ENCODE measurements around the gene KIAA0586.

DNA sequence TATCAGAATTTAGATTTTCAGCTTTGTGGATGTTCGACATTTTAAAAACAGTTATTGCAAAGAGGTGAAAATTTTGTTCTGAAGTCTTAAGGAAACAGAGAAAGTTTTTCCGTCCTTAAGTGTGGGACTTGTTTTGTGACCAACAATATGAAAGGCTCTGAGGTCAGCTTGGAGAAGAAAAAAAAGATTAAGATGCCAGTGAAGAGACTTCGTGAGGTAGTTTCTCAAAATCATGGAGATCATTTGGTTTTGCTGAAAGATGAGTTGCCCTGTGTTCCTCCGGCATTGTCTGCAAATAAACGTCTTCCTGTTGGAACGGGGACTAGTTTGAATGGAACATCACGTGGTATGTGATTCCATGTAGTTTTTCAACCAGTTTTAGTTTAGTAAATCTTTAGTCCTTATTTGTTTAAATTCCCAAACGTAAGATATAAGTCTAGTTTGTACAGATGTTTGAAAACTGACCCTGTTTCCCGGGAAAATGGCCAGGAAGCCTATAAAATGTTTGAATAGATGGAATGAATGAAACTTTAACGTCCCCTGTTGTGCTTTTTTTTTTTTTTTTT is 682 bp downstream of the KIAA0586 start:
- TF ChIP-seq SRF (IDR thresholded peaks at IDR 0.05; ENCODE audit: low read depth) (no peak), YY1 (IDR thresholded peaks at IDR 0.05; ENCODE audit: extremely low read depth, insufficient replicate concordance, low read depth, low read length) (no peak), CEBPB (IDR thresholded peaks at IDR 0.05; ENCODE audit: low read depth) (no peak), POLR2A (IDR thresholded peaks at IDR 0.05; ENCODE audit: borderline replicate concordance, extremely low read depth, insufficient read depth, insufficient read length) (no peak)
- TF ChIP-seq, protein P1, sequence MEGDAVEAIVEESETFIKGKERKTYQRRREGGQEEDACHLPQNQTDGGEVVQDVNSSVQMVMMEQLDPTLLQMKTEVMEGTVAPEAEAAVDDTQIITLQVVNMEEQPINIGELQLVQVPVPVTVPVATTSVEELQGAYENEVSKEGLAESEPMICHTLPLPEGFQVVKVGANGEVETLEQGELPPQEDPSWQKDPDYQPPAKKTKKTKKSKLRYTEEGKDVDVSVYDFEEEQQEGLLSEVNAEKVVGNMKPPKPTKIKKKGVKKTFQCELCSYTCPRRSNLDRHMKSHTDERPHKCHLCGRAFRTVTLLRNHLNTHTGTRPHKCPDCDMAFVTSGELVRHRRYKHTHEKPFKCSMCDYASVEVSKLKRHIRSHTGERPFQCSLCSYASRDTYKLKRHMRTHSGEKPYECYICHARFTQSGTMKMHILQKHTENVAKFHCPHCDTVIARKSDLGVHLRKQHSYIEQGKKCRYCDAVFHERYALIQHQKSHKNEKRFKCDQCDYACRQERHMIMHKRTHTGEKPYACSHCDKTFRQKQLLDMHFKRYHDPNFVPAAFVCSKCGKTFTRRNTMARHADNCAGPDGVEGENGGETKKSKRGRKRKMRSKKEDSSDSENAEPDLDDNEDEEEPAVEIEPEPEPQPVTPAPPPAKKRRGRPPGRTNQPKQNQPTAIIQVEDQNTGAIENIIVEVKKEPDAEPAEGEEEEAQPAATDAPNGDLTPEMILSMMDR (IDR thresholded peaks at IDR 0.05 in 2 of 3, conservative IDR thresholded peaks at IDR 0.05 in 1 of 3; ENCODE audit: borderline replicate concordance in 1 of 3, insufficient read depth in 1 of 3, low read depth in 2 of 3, low read length in 2 of 3) = no peak
- TF ChIP-seq, protein P2, sequence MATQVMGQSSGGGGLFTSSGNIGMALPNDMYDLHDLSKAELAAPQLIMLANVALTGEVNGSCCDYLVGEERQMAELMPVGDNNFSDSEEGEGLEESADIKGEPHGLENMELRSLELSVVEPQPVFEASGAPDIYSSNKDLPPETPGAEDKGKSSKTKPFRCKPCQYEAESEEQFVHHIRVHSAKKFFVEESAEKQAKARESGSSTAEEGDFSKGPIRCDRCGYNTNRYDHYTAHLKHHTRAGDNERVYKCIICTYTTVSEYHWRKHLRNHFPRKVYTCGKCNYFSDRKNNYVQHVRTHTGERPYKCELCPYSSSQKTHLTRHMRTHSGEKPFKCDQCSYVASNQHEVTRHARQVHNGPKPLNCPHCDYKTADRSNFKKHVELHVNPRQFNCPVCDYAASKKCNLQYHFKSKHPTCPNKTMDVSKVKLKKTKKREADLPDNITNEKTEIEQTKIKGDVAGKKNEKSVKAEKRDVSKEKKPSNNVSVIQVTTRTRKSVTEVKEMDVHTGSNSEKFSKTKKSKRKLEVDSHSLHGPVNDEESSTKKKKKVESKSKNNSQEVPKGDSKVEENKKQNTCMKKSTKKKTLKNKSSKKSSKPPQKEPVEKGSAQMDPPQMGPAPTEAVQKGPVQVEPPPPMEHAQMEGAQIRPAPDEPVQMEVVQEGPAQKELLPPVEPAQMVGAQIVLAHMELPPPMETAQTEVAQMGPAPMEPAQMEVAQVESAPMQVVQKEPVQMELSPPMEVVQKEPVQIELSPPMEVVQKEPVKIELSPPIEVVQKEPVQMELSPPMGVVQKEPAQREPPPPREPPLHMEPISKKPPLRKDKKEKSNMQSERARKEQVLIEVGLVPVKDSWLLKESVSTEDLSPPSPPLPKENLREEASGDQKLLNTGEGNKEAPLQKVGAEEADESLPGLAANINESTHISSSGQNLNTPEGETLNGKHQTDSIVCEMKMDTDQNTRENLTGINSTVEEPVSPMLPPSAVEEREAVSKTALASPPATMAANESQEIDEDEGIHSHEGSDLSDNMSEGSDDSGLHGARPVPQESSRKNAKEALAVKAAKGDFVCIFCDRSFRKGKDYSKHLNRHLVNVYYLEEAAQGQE (IDR thresholded peaks at IDR 0.05; ENCODE audit: low read depth) = no peak

All from HCT116 (cell line).